Measurements from ENCODE around the gene SIRT5.
A peak's percentile ranks its signal among the peaks of the same experiment; 100 is the strongest.

Gene SIRT5

DNA sequence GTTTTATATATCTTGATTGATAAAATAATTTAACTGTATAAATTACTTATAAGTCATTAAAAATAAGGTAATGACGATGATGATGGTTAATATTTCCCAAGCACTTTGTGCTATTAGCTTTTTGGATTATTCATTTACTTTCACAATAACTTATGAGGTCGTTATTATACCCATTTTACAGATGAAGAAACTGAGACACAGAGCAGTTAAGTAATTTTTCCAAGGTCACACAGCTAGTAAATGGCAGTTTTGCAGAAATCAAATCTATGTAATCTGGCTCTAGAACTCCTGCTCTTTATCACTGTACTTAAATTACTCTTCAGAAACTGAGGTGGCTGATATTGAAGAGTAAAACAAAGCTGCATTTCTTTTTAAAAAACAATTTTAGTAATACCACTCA is 58.9 kb downstream of the SIRT5 start:
- H3K4me1 Mint-ChIP-seq, result peaks cover 12% of the 10 kb centered on the region
- no peaks in the 10 kb centered on the region for H3K27me3 Mint-ChIP-seq
- no peaks in the 10 kb centered on the region for H3K9me3 Mint-ChIP-seq
- H3K36me3 Mint-ChIP-seq (ENCODE audit: insufficient read depth), result peaks cover 51% of the 10 kb centered on the region
- no peak for ATAC-seq (replicated peaks; ENCODE audit: extremely low read depth, poor library complexity, severe bottlenecking)
- no peak overlapping the region for H3K4me3 Mint-ChIP-seq
- no peak overlapping the region for H3K27ac Mint-ChIP-seq (ENCODE audit: low read depth)
- no peak for DNase-seq (ENCODE audit: low spot score in 2 of 2)

DNA sequence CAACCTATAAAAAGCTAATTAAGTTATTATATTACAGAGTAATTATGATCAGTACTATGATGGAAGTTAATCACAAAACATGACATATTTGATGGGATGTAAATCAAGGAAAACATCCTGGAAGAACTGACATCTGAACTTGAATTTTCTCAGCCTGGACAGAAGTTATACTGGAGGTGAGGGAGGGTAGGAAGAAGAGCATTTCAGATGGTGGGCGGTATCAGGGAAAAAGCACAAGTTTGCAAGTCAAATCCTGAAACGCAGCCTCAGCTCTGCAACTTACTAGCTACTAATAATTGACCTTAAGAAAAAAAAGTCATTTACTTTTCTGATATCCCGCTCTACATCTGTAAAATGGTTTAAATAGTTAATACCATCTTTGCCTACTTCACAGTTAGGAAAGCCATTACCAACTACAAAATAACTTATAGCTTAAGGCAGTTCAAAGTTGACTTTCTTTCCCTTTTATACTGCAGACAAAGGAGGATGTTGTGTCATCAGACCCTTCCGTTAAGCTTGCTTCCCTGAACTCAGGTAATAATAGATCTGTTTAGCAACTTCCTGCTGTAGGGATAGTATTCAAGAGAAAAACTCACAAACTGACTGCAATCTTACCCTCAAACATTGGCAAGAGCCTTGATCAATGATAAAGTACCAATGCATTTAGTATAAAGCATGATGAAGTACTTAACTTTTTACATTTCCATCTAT is 61.7 kb downstream of the SIRT5 start:
- H3K36me3 Mint-ChIP-seq (ENCODE audit: insufficient read depth), result peaks cover 54% of the 10 kb centered on the region
- DNase-seq (ENCODE audit: low spot score in 2 of 2) (no peak), ATAC-seq (replicated peaks; ENCODE audit: extremely low read depth, poor library complexity, severe bottlenecking) (no peak)
- no peaks in the 10 kb centered on the region for H3K9me3 Mint-ChIP-seq
- no peak overlapping the region for H3K27ac Mint-ChIP-seq (ENCODE audit: low read depth)
- no peak overlapping the region for H3K4me3 Mint-ChIP-seq
- H3K27me3 Mint-ChIP-seq, result no peaks in the 10 kb centered on the region
- H3K4me1 Mint-ChIP-seq, result peaks cover 8% of the 10 kb centered on the region

DNA sequence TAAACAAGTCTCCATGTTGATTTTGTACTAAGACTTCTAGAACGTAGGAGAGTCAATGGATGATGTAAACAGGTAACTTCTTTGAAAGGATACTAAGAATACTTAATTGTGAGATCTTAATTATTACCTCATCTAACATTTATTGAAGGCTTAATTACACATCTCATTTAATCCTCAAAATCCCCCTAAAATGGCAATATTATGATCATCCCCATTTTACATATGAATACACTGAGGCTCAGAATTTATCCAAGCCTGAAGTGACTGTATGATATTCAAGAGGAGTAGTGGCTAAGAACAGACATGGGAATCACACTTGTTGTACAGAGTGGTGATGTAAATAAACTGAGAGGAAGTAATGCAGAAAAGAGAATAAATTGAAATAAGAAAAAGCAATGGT is 63.6 kb downstream of the SIRT5 start:
- no peak overlapping the region for H3K4me3 Mint-ChIP-seq
- ATAC-seq (replicated peaks; ENCODE audit: extremely low read depth, poor library complexity, severe bottlenecking) (no peak), DNase-seq (ENCODE audit: low spot score in 2 of 2) (no peak)
- H3K9me3 Mint-ChIP-seq, result no peaks in the 10 kb centered on the region
- no peaks in the 10 kb centered on the region for H3K27me3 Mint-ChIP-seq
- H3K4me1 Mint-ChIP-seq, result peaks cover 12% of the 10 kb centered on the region
- peaks cover 43% of the 10 kb centered on the region for H3K36me3 Mint-ChIP-seq (ENCODE audit: insufficient read depth)
- no peak overlapping the region for H3K27ac Mint-ChIP-seq (ENCODE audit: low read depth)

DNA sequence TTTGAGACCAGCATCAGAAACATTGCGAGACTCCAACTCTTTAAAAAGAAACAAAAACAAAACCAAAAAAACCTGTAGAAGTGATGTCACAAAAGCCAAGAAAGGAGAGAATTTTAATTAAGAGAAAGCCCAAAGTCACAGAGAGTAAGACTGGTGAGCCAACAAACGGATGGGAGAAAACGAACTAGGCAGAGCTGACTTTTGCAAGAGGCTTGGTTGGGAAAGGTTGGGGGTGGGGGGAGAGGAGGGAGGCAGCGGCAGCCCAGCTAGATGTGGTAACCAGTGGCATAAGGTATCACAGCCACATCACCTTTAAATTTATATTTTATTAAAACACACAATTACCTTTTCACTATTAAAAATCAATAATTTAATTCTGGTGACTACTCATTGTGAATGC is 64.2 kb downstream of the SIRT5 start:
- Mint-ChIP-seq H3K27me3 (no peaks in the 10 kb centered on the region), H3K4me1 (peaks cover 16% of the 10 kb centered on the region), H3K4me3 (no peak overlapping the region), H3K36me3 (ENCODE audit: insufficient read depth) (peaks cover 48% of the 10 kb centered on the region), H3K27ac (ENCODE audit: low read depth) (no peak overlapping the region), H3K9me3 (no peaks in the 10 kb centered on the region)
- ATAC-seq (replicated peaks; ENCODE audit: extremely low read depth, poor library complexity, severe bottlenecking), result no peak
- DNase-seq (ENCODE audit: low spot score in 2 of 2), result no peak

DNA sequence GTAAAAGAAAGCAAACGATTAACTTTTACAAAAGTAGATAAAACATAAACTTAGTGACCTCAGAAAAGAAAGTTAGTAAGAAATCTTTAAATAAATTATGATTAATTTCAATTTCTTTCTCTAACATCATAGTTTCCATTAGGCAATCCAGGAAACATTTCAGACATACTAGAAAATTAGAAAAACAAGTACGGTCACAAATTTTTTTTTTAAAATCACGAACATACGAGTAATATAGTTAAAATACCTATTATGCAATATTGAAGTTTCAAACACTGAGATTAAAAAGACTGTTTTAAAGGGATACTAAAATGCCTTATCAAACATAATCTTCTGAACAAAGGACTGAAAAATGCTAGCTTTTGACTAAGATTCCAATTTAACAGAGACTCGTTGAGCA is 66.9 kb downstream of the SIRT5 start:
- Mint-ChIP-seq H3K27ac (ENCODE audit: low read depth) (no peak overlapping the region), H3K9me3 (no peaks in the 10 kb centered on the region), H3K27me3 (no peaks in the 10 kb centered on the region), H3K4me1 (peaks cover 16% of the 10 kb centered on the region), H3K4me3 (no peak overlapping the region), H3K36me3 (ENCODE audit: insufficient read depth) (peaks cover 38% of the 10 kb centered on the region)
- ATAC-seq (replicated peaks; ENCODE audit: extremely low read depth, poor library complexity, severe bottlenecking) (no peak), DNase-seq (ENCODE audit: low spot score in 2 of 2) (no peak)

DNA sequence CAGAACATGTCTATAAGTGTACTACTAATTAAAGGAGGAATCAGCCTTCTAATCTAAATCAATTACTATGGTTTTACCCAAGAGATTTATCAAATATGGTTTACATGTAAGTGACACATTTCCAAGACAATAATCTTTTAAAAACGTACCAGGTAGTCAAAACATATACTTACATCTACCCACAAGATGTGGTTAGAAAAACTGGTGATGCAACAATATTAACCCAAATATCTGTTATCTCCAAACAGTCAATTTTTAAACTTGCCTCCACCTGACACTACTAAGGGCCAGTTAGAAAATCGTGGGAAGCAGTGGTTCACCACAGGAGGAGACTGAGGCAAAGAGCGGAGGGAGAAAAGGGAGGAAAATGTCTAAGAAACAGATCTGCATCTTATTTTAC is 68.7 kb downstream of the SIRT5 start:
- H3K27me3 Mint-ChIP-seq, result no peaks in the 10 kb centered on the region
- H3K36me3 Mint-ChIP-seq (ENCODE audit: insufficient read depth), result peaks cover 29% of the 10 kb centered on the region
- no peak overlapping the region for H3K4me3 Mint-ChIP-seq
- ATAC-seq (replicated peaks; ENCODE audit: extremely low read depth, poor library complexity, severe bottlenecking) (no peak), DNase-seq (ENCODE audit: low spot score in 2 of 2) (no peak)
- peaks cover 13% of the 10 kb centered on the region for H3K4me1 Mint-ChIP-seq
- peak overlapping the region; percentile 76 for H3K27ac Mint-ChIP-seq (ENCODE audit: low read depth)
- no peaks in the 10 kb centered on the region for H3K9me3 Mint-ChIP-seq

DNA sequence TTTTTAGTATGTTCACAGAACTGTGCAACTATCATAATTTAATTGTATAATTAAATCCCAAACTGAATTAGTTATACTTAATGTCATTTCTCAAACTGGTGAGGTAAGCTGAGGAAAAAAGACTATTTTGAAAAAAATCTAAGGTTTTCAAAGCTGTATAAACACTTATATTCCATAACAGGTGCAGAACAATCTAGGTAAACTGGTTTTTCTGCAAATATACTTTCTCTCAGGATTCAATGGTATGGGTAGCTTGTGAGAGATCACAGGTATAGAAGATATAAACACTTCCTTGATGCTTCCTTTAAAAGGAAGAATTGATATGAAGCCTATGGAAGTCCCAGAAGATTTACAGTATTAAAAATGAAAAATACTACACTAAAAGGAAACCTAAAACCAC is 74.4 kb downstream of the SIRT5 start:
- no peak overlapping the region for H3K4me3 Mint-ChIP-seq
- ATAC-seq (replicated peaks; ENCODE audit: extremely low read depth, poor library complexity, severe bottlenecking), result no peak
- H3K27me3 Mint-ChIP-seq, result no peaks in the 10 kb centered on the region
- H3K36me3 Mint-ChIP-seq (ENCODE audit: insufficient read depth), result peaks cover 18% of the 10 kb centered on the region
- no peaks in the 10 kb centered on the region for H3K9me3 Mint-ChIP-seq
- peaks cover 14% of the 10 kb centered on the region for H3K4me1 Mint-ChIP-seq
- no peak overlapping the region for H3K27ac Mint-ChIP-seq (ENCODE audit: low read depth)
- no peak for DNase-seq (ENCODE audit: low spot score in 2 of 2)

DNA sequence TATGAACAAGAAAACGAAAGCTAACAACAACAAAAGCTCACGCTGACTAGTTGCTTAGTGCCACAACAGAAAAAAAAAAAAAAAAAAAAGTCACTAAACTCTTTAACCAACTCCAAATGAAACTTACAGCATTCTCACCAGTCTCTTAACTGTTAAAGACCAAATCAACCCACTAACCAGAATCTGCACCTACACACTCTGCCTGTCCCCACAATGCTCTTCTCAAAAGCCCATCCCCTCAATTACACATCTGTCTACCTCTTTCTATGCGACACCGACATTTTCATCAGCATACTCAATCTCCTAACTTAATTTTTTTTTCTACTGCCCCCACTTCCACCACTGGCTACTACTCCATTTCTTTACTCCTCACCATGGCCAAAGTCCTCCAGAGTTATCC is 75.0 kb downstream of the SIRT5 start:
- peak overlapping the region; percentile 19 for H3K27ac Mint-ChIP-seq (ENCODE audit: low read depth)
- DNase-seq (ENCODE audit: low spot score in 2 of 2) (no peak), ATAC-seq (replicated peaks; ENCODE audit: extremely low read depth, poor library complexity, severe bottlenecking) (no peak)
- peaks cover 18% of the 10 kb centered on the region for H3K36me3 Mint-ChIP-seq (ENCODE audit: insufficient read depth)
- peak overlapping the region; percentile 12 for H3K4me3 Mint-ChIP-seq
- H3K4me1 Mint-ChIP-seq, result peaks cover 14% of the 10 kb centered on the region
- no peaks in the 10 kb centered on the region for H3K27me3 Mint-ChIP-seq
- H3K9me3 Mint-ChIP-seq, result no peaks in the 10 kb centered on the region

DNA sequence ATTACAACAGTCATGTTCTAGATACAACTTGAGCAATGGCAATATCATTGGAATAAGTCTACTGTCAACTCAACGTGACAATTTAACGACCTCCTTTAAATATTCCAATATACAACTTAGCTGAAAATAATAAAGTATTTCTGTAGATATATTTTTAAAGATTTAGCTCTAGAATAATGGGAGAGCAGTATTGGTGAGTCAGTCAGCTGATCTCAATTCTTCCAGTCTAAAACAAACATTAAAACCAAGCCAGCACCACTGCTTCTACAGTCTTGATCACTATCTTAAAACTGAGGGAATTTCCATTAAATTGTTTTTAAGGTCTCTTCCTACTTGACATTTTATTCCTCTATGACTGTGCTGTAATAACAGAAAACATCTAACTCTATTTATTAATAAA is 78.9 kb downstream of the SIRT5 start:
- Mint-ChIP-seq H3K9me3 (no peaks in the 10 kb centered on the region), H3K4me3 (no peak overlapping the region), H3K36me3 (ENCODE audit: insufficient read depth) (peaks cover 16% of the 10 kb centered on the region), H3K4me1 (peaks cover 25% of the 10 kb centered on the region), H3K27me3 (no peaks in the 10 kb centered on the region), H3K27ac (ENCODE audit: low read depth) (no peak overlapping the region)
- ATAC-seq (replicated peaks; ENCODE audit: extremely low read depth, poor library complexity, severe bottlenecking) (no peak), DNase-seq (ENCODE audit: low spot score in 2 of 2) (no peak)

DNA sequence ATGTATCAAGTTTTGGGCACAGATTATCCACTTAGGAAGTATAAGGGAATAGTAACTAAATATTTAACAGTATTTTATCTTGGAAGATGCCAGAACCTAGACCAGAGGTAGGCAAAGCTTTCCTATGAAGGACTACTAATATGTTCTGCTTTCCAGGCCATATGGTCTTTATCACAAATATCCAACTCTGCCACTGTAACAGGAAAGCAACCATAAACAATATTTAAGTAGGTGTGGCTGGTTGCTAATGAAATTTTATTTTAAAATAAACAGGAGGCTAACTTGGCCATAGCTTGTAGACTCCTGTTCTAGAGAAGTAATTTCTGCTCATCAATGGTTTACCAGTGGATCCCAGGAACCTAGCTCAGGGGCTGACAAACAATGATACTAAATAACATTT is 80.1 kb downstream of the SIRT5 start:
- DNase-seq (ENCODE audit: low spot score in 2 of 2) (no peak), ATAC-seq (replicated peaks; ENCODE audit: extremely low read depth, poor library complexity, severe bottlenecking) (no peak)
- Mint-ChIP-seq H3K9me3 (no peaks in the 10 kb centered on the region), H3K36me3 (ENCODE audit: insufficient read depth) (peaks cover 14% of the 10 kb centered on the region), H3K27me3 (no peaks in the 10 kb centered on the region), H3K4me3 (no peak overlapping the region), H3K4me1 (peaks cover 30% of the 10 kb centered on the region), H3K27ac (ENCODE audit: low read depth) (no peak overlapping the region)

DNA sequence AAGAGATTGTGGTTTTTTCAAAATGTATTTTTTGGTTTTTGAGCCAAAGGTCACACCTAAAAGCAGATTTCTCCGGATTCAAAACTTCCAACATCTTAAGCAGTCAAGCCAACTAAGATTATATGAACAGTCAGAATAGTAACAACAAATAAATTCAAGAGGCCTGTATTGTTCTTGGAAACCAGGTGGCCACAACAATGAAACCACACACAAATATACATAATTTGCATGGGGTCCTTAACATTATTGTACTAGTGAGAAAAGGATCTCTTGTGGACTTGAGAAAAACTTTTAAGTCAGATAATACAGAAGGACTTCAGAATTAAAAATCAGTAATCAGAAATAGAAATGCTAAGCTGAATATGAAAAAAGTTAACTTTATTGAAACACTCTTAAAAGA is 81.3 kb downstream of the SIRT5 start:
- Mint-ChIP-seq H3K9me3 (no peaks in the 10 kb centered on the region), H3K36me3 (ENCODE audit: insufficient read depth) (peaks cover 10% of the 10 kb centered on the region), H3K4me1 (peaks cover 38% of the 10 kb centered on the region), H3K27me3 (no peaks in the 10 kb centered on the region), H3K4me3 (no peak overlapping the region), H3K27ac (ENCODE audit: low read depth) (no peak overlapping the region)
- ATAC-seq (replicated peaks; ENCODE audit: extremely low read depth, poor library complexity, severe bottlenecking), result no peak
- DNase-seq (ENCODE audit: low spot score in 2 of 2), result no peak

DNA sequence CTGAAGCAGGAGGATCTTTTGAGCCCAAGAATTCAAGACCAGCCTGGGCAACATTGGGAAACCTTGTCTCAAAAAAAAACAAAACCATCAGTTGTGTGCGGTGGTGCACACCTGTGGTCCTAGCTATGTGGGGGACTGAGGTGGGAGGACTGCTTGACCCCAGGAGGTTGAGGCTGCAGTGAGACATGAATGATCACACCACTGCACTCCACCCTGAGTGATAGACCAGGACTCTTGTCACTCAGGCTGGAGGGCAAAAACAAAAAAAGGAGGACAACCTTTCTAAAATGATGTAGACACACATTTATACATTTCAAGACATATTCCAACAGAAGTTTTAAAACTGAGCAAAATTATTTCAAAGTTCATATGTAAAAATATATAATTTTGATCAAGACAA is 85.9 kb downstream of the SIRT5 start:
- no peak for ATAC-seq (replicated peaks; ENCODE audit: extremely low read depth, poor library complexity, severe bottlenecking)
- peaks cover 7% of the 10 kb centered on the region for H3K36me3 Mint-ChIP-seq (ENCODE audit: insufficient read depth)
- no peaks in the 10 kb centered on the region for H3K27me3 Mint-ChIP-seq
- no peak overlapping the region for H3K4me3 Mint-ChIP-seq
- peaks cover 77% of the 10 kb centered on the region for H3K4me1 Mint-ChIP-seq
- no peak overlapping the region for H3K27ac Mint-ChIP-seq (ENCODE audit: low read depth)
- no peaks in the 10 kb centered on the region for H3K9me3 Mint-ChIP-seq
- no peak for DNase-seq (ENCODE audit: low spot score in 2 of 2)

DNA sequence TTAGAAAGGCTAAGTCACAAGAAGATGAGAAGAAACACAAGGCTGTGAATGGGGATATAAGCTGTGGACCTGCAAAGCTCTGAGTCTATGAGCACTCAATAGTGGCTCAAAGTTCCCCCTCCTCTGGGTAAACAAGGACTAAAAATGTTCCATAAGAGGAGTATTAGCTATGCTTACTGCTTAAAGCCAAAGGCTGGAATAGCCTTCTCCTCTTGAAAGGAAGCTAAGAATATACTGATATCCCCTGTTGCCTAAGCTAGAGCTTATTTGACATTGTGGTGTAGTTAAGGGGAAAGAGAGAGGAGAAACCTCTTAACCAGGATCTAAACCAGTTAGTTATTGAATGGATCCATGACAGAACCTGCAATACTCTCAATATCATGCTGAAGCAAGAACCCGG is 86.5 kb downstream of the SIRT5 start:
- peaks cover 83% of the 10 kb centered on the region for H3K4me1 Mint-ChIP-seq
- H3K27me3 Mint-ChIP-seq, result no peaks in the 10 kb centered on the region
- H3K4me3 Mint-ChIP-seq, result no peak overlapping the region
- H3K9me3 Mint-ChIP-seq, result no peaks in the 10 kb centered on the region
- H3K27ac Mint-ChIP-seq (ENCODE audit: low read depth), result peak overlapping the region; percentile 29
- no peak for ATAC-seq (replicated peaks; ENCODE audit: extremely low read depth, poor library complexity, severe bottlenecking)
- DNase-seq (ENCODE audit: low spot score in 2 of 2), result no peak
- peaks cover 4% of the 10 kb centered on the region for H3K36me3 Mint-ChIP-seq (ENCODE audit: insufficient read depth)
